Measurements from ENCODE around the gene DDX47. TPM values are rescaled to one million over a fixed set of nuclear protein-coding genes. Genes with fewer than 3 reads are reported as not detected.
"Not testable (repeated sequence)": the region's sequence is repeated elsewhere in the genome, so short reads cannot be mapped to it uniquely, and the experiment has no call there.

The DDX47 gene
- total RNA-seq, 1 donor from 2014 or later, result 26.7 TPM

DNA sequence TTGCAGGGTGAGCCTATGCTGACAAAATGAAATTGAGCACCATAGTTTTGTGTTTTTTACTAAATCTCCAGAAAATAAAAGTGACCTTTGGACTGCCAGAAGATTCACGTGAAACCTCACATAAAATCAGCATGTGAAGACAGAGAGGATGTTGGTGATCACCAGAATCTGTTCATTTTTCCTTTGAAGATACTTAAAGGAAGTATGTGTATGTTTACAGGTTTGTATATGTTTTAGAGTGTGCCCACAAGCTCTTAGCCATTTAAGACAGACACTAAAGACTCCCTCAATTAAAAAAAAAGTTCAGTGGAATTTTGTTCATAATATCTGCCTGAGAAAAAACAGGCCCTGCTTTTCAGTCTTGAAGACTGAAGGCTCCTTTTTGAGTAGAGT is 25.9 kb downstream of the DDX47 start:
- Histone ChIP-seq H3K36me3 (peaks cover 2% of the 10 kb centered on the region), H3K4me1 (no peaks in the 10 kb centered on the region), H3K27me3 (ENCODE audit: low read depth) (no peaks in the 10 kb centered on the region), H3K9me3 (replicated peaks) (no peaks in the 10 kb centered on the region), H3K4me3 (no peak overlapping the region), H3K27ac (replicated peaks) (no peak overlapping the region)
- no peak for DNase-seq
- TF ChIP-seq, protein P1, sequence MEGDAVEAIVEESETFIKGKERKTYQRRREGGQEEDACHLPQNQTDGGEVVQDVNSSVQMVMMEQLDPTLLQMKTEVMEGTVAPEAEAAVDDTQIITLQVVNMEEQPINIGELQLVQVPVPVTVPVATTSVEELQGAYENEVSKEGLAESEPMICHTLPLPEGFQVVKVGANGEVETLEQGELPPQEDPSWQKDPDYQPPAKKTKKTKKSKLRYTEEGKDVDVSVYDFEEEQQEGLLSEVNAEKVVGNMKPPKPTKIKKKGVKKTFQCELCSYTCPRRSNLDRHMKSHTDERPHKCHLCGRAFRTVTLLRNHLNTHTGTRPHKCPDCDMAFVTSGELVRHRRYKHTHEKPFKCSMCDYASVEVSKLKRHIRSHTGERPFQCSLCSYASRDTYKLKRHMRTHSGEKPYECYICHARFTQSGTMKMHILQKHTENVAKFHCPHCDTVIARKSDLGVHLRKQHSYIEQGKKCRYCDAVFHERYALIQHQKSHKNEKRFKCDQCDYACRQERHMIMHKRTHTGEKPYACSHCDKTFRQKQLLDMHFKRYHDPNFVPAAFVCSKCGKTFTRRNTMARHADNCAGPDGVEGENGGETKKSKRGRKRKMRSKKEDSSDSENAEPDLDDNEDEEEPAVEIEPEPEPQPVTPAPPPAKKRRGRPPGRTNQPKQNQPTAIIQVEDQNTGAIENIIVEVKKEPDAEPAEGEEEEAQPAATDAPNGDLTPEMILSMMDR (IDR thresholded peaks at IDR 0.05; ENCODE audit: borderline replicate concordance), result no peak
- intact Hi-C loops (cut with micrococcal nuclease), result no loop called here

DNA sequence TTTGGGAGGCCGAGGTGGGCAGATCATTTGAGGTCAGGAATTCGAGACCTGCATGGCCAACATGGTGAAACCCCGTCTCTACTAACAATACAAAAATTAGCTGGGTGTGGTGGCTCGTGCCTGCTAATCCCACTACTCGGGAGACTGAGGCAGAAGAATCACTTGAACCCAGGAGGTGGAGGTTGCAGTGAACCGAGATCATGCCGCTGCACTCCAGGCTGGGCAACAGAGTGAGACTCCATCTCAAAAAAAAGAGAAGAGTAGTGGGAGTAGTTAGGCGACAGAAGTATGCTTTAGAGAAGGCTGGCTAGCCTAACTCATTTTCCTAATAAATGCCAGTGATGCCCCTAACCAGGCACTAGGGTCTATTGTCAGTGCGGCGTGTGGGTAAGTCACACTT is 26.3 kb downstream of the DDX47 start:
- H3K9me3 ChIP-seq (replicated peaks); H3K4me3 ChIP-seq; intact Hi-C loops (cut with micrococcal nuclease); H3K27ac ChIP-seq (replicated peaks); H3K27me3 ChIP-seq (ENCODE audit: low read depth); H3K4me1 ChIP-seq; H3K36me3 ChIP-seq; DNase-seq: not testable (repeated sequence)

DNA sequence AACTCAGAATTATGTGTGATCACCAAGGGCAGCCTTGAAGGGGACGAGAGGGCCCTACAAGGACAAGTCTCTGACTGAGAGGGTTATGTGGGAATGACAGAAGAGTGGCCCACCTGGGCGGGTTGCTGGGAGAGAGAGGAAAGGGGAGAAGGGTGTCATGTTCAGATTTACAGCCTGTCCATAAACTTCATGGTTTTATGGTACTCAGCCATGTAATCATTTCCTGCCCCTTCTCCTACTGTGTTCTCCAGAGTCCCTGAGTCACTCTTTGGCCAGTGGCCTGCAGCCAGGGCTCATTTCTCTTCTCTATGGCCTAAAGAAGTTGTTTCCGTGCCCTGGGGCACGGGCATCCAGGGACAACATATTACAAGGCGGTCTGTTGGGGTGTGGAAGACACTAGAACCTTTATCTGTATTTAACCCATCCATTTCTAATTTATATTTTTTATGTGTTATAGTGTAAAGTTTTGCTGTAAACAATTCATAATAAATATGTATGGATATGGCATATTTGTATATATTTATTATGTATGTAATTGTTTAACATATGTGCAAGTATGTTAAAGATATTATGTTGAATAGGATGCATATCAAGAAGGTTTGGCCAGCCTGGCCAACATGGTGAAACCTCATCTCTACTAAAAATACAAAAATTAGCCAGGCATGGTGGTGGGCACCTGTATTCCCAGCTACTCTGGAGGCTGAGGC is 26.9 kb downstream of the DDX47 start:
- no peaks in the 10 kb centered on the region for H3K27me3 ChIP-seq (ENCODE audit: low read depth)
- H3K9me3 ChIP-seq (replicated peaks), result no peaks in the 10 kb centered on the region
- DNase-seq, result no peak
- TF ChIP-seq, protein P1 (IDR thresholded peaks at IDR 0.05; ENCODE audit: borderline replicate concordance), result no peak
- H3K27ac ChIP-seq (replicated peaks), result no peak overlapping the region
- intact Hi-C loops (cut with micrococcal nuclease), result no loop called here
- no peak overlapping the region for H3K4me3 ChIP-seq
- H3K4me1 ChIP-seq, result no peaks in the 10 kb centered on the region
- H3K36me3 ChIP-seq, result no peaks in the 10 kb centered on the region

DNA sequence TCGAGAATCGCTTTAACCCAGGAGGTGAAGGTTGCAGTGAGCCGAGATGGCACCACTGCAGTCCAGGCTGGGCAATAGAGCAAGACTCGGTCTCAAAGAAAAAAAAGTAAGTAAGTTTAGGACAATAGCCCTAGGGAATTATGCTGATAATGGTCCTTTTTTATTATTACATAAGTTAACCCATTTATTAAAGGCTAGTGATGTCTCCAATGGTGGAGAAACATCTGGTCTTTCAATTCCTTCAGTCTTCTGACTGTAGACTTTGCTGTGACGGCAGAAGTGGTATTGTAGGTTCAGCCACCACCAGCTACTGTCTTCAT is 27.4 kb downstream of the DDX47 start:
- H3K4me1 ChIP-seq, result no peaks in the 10 kb centered on the region
- H3K27me3 ChIP-seq (ENCODE audit: low read depth), result no peaks in the 10 kb centered on the region
- intact Hi-C loops (cut with micrococcal nuclease), result no loop called here
- H3K4me3 ChIP-seq, result no peak overlapping the region
- no peaks in the 10 kb centered on the region for H3K9me3 ChIP-seq (replicated peaks)
- no peaks in the 10 kb centered on the region for H3K36me3 ChIP-seq
- no peak overlapping the region for H3K27ac ChIP-seq (replicated peaks)
- no peak for DNase-seq
- TF ChIP-seq, protein P1 (IDR thresholded peaks at IDR 0.05; ENCODE audit: borderline replicate concordance), result no peak

DNA sequence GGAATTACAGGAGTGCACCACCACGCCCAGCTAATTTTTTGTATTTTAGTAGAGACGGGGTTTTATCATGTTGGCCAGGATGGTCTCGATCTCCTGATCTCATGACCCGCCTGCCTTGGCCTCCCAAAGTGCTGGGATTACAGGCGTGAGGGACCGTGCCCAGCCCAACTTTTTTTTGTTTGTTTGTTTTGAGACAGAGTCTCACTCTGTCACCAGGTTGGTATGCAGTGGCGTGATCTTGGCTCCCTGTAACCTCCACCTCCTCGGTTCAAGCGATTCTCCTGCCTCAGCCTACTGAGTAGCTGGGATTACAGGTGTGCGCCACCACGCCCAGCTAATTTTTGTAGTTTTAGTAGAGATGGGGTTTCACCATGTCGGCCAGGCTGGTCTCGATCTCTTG is 28.3 kb downstream of the DDX47 start:
- intact Hi-C loops (cut with micrococcal nuclease); H3K27me3 ChIP-seq (ENCODE audit: low read depth); H3K27ac ChIP-seq (replicated peaks); H3K9me3 ChIP-seq (replicated peaks); DNase-seq; H3K36me3 ChIP-seq; H3K4me1 ChIP-seq; H3K4me3 ChIP-seq: not testable (repeated sequence)

DNA sequence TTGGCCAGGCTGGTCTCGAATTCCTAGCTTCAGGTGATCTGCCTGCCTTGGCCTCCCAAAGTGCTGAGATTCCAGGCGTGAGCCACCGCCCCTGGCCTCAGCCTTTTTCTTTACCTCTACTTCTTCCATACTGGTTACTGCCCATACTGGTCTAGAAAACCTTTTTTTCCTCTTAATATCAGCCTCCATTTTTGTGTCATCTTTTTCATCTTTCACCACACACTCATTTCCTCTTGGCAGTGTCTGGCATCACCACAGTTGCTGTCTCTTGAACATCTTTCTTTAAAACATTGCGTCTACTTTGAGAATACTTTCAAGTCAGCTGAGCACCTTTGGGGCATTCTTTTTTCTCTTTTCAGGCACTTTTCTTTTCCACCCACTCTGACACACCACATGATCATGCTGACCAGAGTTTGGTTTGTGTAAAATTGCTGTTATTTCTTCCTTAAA is 32.7 kb downstream of the DDX47 start:
- H3K27ac ChIP-seq (replicated peaks), result no peak overlapping the region
- no peaks in the 10 kb centered on the region for H3K9me3 ChIP-seq (replicated peaks)
- no peak overlapping the region for H3K4me3 ChIP-seq
- intact Hi-C loops (cut with micrococcal nuclease), result no loop called here
- DNase-seq, result no peak
- H3K4me1 ChIP-seq, result no peaks in the 10 kb centered on the region
- no peaks in the 10 kb centered on the region for H3K36me3 ChIP-seq
- TF ChIP-seq, protein P1 (IDR thresholded peaks at IDR 0.05; ENCODE audit: borderline replicate concordance), result no peak
- no peaks in the 10 kb centered on the region for H3K27me3 ChIP-seq (ENCODE audit: low read depth)

DNA sequence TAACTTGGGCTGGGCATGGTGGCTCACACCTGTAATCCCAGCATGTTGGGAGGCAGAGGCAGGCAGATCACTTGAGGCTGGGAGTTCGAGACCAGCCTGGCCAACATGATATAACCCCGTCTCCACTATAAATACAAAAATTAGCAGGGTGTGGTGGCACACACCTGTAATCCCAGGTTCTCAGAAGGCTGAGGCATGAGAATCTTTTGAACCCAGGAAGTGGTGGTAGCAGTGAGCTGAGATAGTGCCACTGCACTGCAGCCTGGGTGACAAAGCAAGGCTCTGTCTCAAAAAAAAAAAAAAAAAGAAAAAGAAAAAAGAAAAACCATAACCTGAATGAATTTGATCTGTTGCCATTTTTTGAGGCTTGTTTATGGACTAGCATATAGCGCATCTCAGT is 33.6 kb downstream of the DDX47 start:
- H3K36me3 ChIP-seq; H3K4me3 ChIP-seq; H3K9me3 ChIP-seq (replicated peaks); DNase-seq; H3K27me3 ChIP-seq (ENCODE audit: low read depth); intact Hi-C loops (cut with micrococcal nuclease); H3K27ac ChIP-seq (replicated peaks); H3K4me1 ChIP-seq: not testable (repeated sequence)
